Measurements from ENCODE around the gene LCLAT1. TPM values are rescaled to one million over a fixed set of nuclear protein-coding genes. Genes with fewer than 3 reads are reported as not detected.

Gene LCLAT1
- total RNA-seq: 21.7 and 21.9 TPM in 2 replicates
- 17.8 TPM for total RNA-seq (2013)
- 5.1 and 9.4 TPM in 2 replicates for polyA plus RNA-seq
- polyA minus RNA-seq: 10.3 and 10.9 TPM in 2 replicates

DNA sequence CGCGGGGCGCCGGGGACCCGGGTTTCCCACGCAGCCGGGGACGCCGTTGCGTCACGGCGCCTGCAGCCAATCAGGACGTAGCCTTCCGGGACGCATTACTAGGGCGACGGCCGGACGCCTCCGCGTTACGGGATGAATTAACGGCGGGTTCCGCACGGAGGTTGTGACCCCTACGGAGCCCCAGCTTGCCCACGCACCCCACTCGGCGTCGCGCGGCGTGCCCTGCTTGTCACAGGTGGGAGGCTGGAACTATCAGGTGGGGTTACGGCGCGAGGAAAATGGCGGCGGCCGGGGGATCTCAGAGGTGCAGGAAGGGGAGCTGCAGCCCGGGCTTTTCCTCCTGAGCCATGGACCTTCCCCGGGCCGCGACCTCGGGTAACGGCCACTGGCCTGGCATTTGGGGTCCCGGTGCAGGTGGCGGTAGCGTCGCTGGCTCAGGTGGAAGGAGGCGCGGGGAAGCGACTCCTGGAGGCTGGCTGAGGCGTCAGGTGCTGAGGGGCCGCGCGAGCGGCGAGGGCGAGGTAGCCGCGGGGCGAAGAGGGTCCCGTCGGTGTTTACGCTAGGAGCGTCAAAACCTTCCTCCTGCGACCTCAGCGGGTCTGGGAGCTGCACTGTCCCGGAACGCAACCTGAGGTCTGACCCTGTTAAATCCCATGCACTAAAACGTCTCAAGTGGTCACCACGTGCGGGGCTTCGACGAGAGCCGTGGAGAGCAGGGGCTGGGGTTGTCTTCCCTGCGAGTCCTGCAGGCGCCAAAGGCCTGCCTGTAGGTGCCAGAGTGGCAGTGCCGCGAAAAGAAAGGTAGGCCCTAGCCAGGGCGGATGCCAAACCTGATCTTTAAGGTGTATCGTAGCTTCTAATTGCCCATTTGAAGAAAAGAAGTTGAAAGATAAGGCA is at the start of gene LCLAT1:
TSS of gene LCLAT1 (plus strand) at position 98 of the 897 bp plus-strand sequence. CDS start 78,345 bp downstream, outside the sequence.
- H3K27me3 Mint-ChIP-seq: no peaks in the 10 kb centered on the region
- Histone ChIP-seq H3K9ac (ENCODE audit: low read length) (peak within 1 kb of the TSS; percentile 93), H3K27ac (ENCODE audit: low read length in 2 of 2) (peak within 1 kb of the TSS; percentile 82 to 84), H4K20me1 (ENCODE audit: control insufficient read depth, insufficient read depth, low read length, poor library complexity, severe bottlenecking) (no peaks in the 10 kb centered on the region), H3K4me1 (ENCODE audit: control insufficient read depth in 2 of 2, insufficient read depth in 2 of 2, low read length in 2 of 2) (peaks cover 16 to 17% of the 10 kb centered on the region in 2 donors), H3K4me3 (ENCODE audit: control extremely low read depth in 1 of 5, extremely low read depth in 1 of 5, insufficient read depth in 1 of 5, low read depth in 2 of 5, low read length in 4 of 5) (peak within 1 kb of the TSS; percentile 88 to 98 (median 97)), H3K36me3 (replicated peaks in 1 of 2; ENCODE audit: control extremely low read depth in 1 of 2, control insufficient read depth in 1 of 2, extremely low read depth in 1 of 2, insufficient read depth in 2 of 2, low read length in 1 of 2) (no peaks in the 10 kb centered on the region), H2AFZ (ENCODE audit: insufficient read depth, low read depth, low read length, poor library complexity, severe bottlenecking) (peak within 1 kb of the TSS; percentile 99), H3K9me3 (ENCODE audit: control extremely low read depth in 1 of 3, control insufficient read depth in 2 of 3, insufficient read depth in 1 of 3, low read length in 2 of 3) (no peaks in the 10 kb centered on the region), H3K4me2 (replicated peaks; ENCODE audit: low read depth, low read length, poor library complexity, severe bottlenecking) (peak within 1 kb of the TSS; percentile 71), H3K27me3 (replicated peaks in 1 of 4; ENCODE audit: control extremely low read depth in 1 of 4, control insufficient read depth in 3 of 4, insufficient read depth in 4 of 4, low read length in 3 of 4) (no peaks in the 10 kb centered on the region), H3K79me2 (ENCODE audit: control insufficient read depth, insufficient read depth, low read length) (peaks cover 47% of the 10 kb centered on the region)
- peaks cover 25% of the 10 kb centered on the region for H3K4me1 Mint-ChIP-seq
- ATAC-seq (ENCODE audit: low read depth) (peak; percentile 93), DNase-seq (peak; percentile 92)
- CTCF ChIA-PET: interaction anchor here (0.7 to 3.2 kb wide), 15 partner anchors 10 to 282 kb away, joined by 3 to 23 read pairs (median 4); partner anchors contain the start of gene LBH
- WGBS (ENCODE audit: insufficient coverage): 6% methylated on average over 83 of the region's 83 CpGs
- no peaks in the 10 kb centered on the region for H3K9me3 Mint-ChIP-seq (ENCODE audit: insufficient read depth)
- POLR2A ChIA-PET: interaction anchor here (0.7 to 1.8 kb wide), 5 partner anchors 11 to 220 kb away, joined by 3 to 6 read pairs (median 3); no protein-coding TSS in a partner anchor
- peak within 1 kb of the TSS; percentile 97 for H3K4me3 Mint-ChIP-seq
- TF ChIP-seq, protein P1, sequence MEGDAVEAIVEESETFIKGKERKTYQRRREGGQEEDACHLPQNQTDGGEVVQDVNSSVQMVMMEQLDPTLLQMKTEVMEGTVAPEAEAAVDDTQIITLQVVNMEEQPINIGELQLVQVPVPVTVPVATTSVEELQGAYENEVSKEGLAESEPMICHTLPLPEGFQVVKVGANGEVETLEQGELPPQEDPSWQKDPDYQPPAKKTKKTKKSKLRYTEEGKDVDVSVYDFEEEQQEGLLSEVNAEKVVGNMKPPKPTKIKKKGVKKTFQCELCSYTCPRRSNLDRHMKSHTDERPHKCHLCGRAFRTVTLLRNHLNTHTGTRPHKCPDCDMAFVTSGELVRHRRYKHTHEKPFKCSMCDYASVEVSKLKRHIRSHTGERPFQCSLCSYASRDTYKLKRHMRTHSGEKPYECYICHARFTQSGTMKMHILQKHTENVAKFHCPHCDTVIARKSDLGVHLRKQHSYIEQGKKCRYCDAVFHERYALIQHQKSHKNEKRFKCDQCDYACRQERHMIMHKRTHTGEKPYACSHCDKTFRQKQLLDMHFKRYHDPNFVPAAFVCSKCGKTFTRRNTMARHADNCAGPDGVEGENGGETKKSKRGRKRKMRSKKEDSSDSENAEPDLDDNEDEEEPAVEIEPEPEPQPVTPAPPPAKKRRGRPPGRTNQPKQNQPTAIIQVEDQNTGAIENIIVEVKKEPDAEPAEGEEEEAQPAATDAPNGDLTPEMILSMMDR (IDR thresholded peaks at IDR 0.05): peak; percentile 20
- no peak for TF ChIP-seq EZH2 (IDR thresholded peaks at IDR 0.05; ENCODE audit: borderline replicate concordance, insufficient read depth, low read depth, low read length, poor library complexity, severe bottlenecking)
- intact Hi-C loops (cut with micrococcal nuclease): loop anchor here (1.0 to 5.0 kb wide), 8 partner anchors 10 to 301 kb away; partner anchors contain the start of gene YPEL5
- H3K27ac Mint-ChIP-seq: peak within 1 kb of the TSS; percentile 95

Measured in B cell (primary cell).